CD14-positive monocyte (primary cell): Measurements from ENCODE around the gene SLC39A3. TPM values are rescaled to one million over a fixed set of nuclear protein-coding genes. Genes with fewer than 3 reads are reported as not detected.

Source experiments
- DNase-seq, 3 donors: peaks; one replicate each; pipeline ENCODE4 v3.0.0-alpha.2; 2011 to 2022
- H2AFZ ChIP-seq: 2 replicates; pipeline ENCODE4 v1.6.0; 2012; ENCODE audit warnings: mild to moderate bottlenecking, low read depth, low read length, inconsistent platforms; ENCODE audit not compliant: insufficient read depth, poor library complexity, severe bottlenecking
- H3K27ac ChIP-seq, 2 donors: 1 replicate in 1 of 2; 2 replicates in 1 of 2; pipeline ENCODE4 v1.5.1; 2012 to 2013; ENCODE audit warnings: low read length in 2 of 2, control low read depth in 1 of 2, inconsistent platforms in 1 of 2, low read depth in 1 of 2, mild to moderate bottlenecking in 1 of 2
- H3K27me3 ChIP-seq, 2 donors: one replicate each; pipeline versions ENCODE4 v1.6.0 to v1.6.1; 2011 to 2013; ENCODE audit warnings: low read length in 2 of 2; ENCODE audit not compliant: control insufficient read depth in 2 of 2, insufficient read depth in 2 of 2
- H3K36me3 ChIP-seq, 2 donors: replicated peaks in 1 of 2; 1 replicate in 1 of 2; 2 replicates in 1 of 2; pipeline versions ENCODE4 v1.5.1 to v1.6.1; 2012 to 2013; ENCODE audit warnings: low read length in 2 of 2, control low read depth in 1 of 2, inconsistent platforms in 1 of 2, mild to moderate bottlenecking in 1 of 2; ENCODE audit not compliant: insufficient read depth in 2 of 2, control insufficient read depth in 1 of 2
- H3K4me1 ChIP-seq, 2 donors: 1 replicate in 1 of 2; 2 replicates in 1 of 2; pipeline versions ENCODE4 v1.5.1 to v1.6.1; 2012 to 2013; ENCODE audit warnings: low read length in 2 of 2, control low read depth in 1 of 2, inconsistent platforms in 1 of 2, mild to moderate bottlenecking in 1 of 2, moderate library complexity in 1 of 2; ENCODE audit not compliant: insufficient read depth in 2 of 2, control insufficient read depth in 1 of 2
- H3K4me2 ChIP-seq: replicated peaks from 2 replicates; pipeline ENCODE3; 2012; ENCODE audit warnings: low read length, moderate library complexity, mild to moderate bottlenecking; ENCODE audit not compliant: poor library complexity, severe bottlenecking; ENCODE audit errors: extremely low read depth
- H3K4me3 ChIP-seq, 3 experiments: fragments of 200-600 bp in 1 of 3; sonication (generic) in 1 of 3; replicated peaks in 1 of 3; 1 replicate in 2 of 3; 2 replicates in 1 of 3; pipeline ENCODE4 v1.5.1; 2011 to 2013; ENCODE audit warnings: low read length in 3 of 3, mild to moderate bottlenecking in 3 of 3, control low read depth in 2 of 3, low read depth in 2 of 3, inconsistent platforms in 1 of 3, moderate library complexity in 1 of 3
- H3K79me2 ChIP-seq: 2 replicates; pipeline ENCODE4 v1.6.0; 2012; ENCODE audit warnings: mild to moderate bottlenecking, control low read depth, inconsistent platforms, low read length, moderate library complexity; ENCODE audit not compliant: insufficient read depth
- H3K9ac ChIP-seq: 2 replicates; pipeline ENCODE4 v1.6.0; 2017; ENCODE audit warnings: low read length, mild to moderate bottlenecking; ENCODE audit not compliant: insufficient read depth, poor library complexity, severe bottlenecking
- H3K9me3 ChIP-seq, 2 donors: replicated peaks in 1 of 2; 1 replicate in 1 of 2; 2 replicates in 1 of 2; pipeline versions ENCODE4 v1.5.1 to v1.6.1; 2012 to 2013; ENCODE audit warnings: low read length in 2 of 2, control low read depth in 1 of 2; ENCODE audit not compliant: control insufficient read depth in 1 of 2, insufficient read depth in 1 of 2
- H4K20me1 ChIP-seq: 2 replicates; pipeline ENCODE4 v1.6.0; 2012; ENCODE audit warnings: mild to moderate bottlenecking, low read length, control low read depth, moderate library complexity; ENCODE audit not compliant: insufficient read depth
- H3K27ac Mint-ChIP-seq, 7 donors: one replicate each; pipeline ENCODE4 v1.8.0; 2020; ENCODE audit warnings: mild to moderate bottlenecking in 7 of 7, mixed read lengths in 7 of 7, moderate library complexity in 6 of 7, inconsistent platforms in 2 of 7
- H3K27me3 Mint-ChIP-seq, 3 donors: one replicate each; pipeline ENCODE4 v1.8.0; 2021 to 2022; ENCODE audit warnings: low read depth in 3 of 3, mild to moderate bottlenecking in 3 of 3, mixed read lengths in 3 of 3, moderate library complexity in 3 of 3, inconsistent platforms in 1 of 3
- H3K36me3 Mint-ChIP-seq, 2 donors: one replicate each; pipeline ENCODE4 v1.8.0; 2020; ENCODE audit warnings: mixed read lengths in 2 of 2, inconsistent platforms in 1 of 2, mild to moderate bottlenecking in 1 of 2
- H3K4me1 Mint-ChIP-seq: one replicate; pipeline ENCODE4 v1.8.0; 2020; ENCODE audit warnings: mild to moderate bottlenecking, mixed read lengths
- H3K4me3 Mint-ChIP-seq, 2 donors: one replicate each; pipeline ENCODE4 v1.8.0; 2020; ENCODE audit warnings: mild to moderate bottlenecking in 2 of 2, mixed read lengths in 2 of 2, moderate library complexity in 1 of 2
- H3K9me3 Mint-ChIP-seq, 7 donors: one replicate each; pipeline ENCODE4 v1.8.0; 2020 to 2022; ENCODE audit warnings: mixed read lengths in 7 of 7, mild to moderate bottlenecking in 6 of 7, moderate library complexity in 6 of 7, inconsistent platforms in 2 of 7
- CTCF ChIP-seq: fragments of 200-600 bp; IDR thresholded peaks from one replicate; pipeline ENCODE4 v1.8.0; 2022; ENCODE audit warnings: antibody characterized with exemption, mild to moderate bottlenecking
- WGBS: methylation state at CpG from one replicate; pipeline ENCODE4 v1.1.5; 2013; ENCODE audit warnings: missing lambda C conversion rate; ENCODE audit not compliant: insufficient coverage; 5-methylcytosine and 5-hydroxymethylcytosine counted together
- intact Hi-C, 2 donors: fragments of 100-400 bp; cut with micrococcal nuclease; formaldehyde crosslinking; loops; one replicate each; pipeline versions ENCODE4 v1.15.0 to v1.15.1; 2023
- polyA plus RNA-seq, 3 donors: library from polyadenylated mRNA; depleted of rRNA in 1 of 3; unstranded in 2 of 3; stranded (reverse) in 1 of 3; fragments of 300-500 nt in 2 of 3; fragments of >200 nt in 1 of 3; fragmentation: Illumina TruSeq in 2 of 3; gene quantifications; 1 replicate in 2 of 3; 2 replicates in 1 of 3; pipeline ENCODE4 v1.2.3, GENCODE V29; 2012 to 2021

The SLC39A3 gene
- polyA plus RNA-seq, 3 donors = 14.2 to 39.5 (median 37.0) TPM

- Mint-ChIP-seq H3K27ac (peak overlapping the region in 1 of 7 donors; percentile 8), H3K4me3 (no peak overlapping the region), H3K27me3 (peaks cover 0 to 6% (median 0%) of the 10 kb centered on the region in 3 donors), H3K36me3 (no peaks in the 10 kb centered on the region), H3K9me3 (peaks cover 0 to 5% (median 0%) of the 10 kb centered on the region in 7 donors), H3K4me1 (peaks cover 28% of the 10 kb centered on the region)
- 93% methylated on average over 5 of the region's 12 CpGs for WGBS
- H3K4me2 ChIP-seq = no peak overlapping the region
- peaks cover 14 to 16% of the 10 kb centered on the region in 2 donors for H3K4me1 ChIP-seq
- H3K4me3 ChIP-seq = no peak overlapping the region
- no peak for TF ChIP-seq CTCF
- H3K27ac ChIP-seq = no peak overlapping the region
- H2AFZ ChIP-seq = no peak overlapping the region
- H3K36me3 ChIP-seq = no peaks in the 10 kb centered on the region
- no peaks in the 10 kb centered on the region for H4K20me1 ChIP-seq
- H3K9ac ChIP-seq = no peak overlapping the region
- no peaks in the 10 kb centered on the region for H3K9me3 ChIP-seq
- no peak for DNase-seq
- H3K27me3 ChIP-seq = no peaks in the 10 kb centered on the region
- H3K79me2 ChIP-seq = peaks cover 3% of the 10 kb centered on the region
- intact Hi-C loops = loop anchor here in 1 of 2 donors (5.0 kb wide), 1 partner anchor 36 kb away; no protein-coding TSS in a partner anchor
These were observed 46.2 kb downstream of the SLC39A3 start for GRCh38 chr19:2693492-2694160.

GRCh38 chr19:2691951-2692350, 47.9 kb downstream of the SLC39A3 start:
- Histone ChIP-seq H3K27ac (no peak overlapping the region), H2AFZ (no peak overlapping the region), H3K27me3 (no peaks in the 10 kb centered on the region), H3K79me2 (peaks cover 3% of the 10 kb centered on the region), H4K20me1 (no peaks in the 10 kb centered on the region), H3K4me2 (no peak overlapping the region), H3K4me3 (no peak overlapping the region), H3K4me1 (peaks cover 14 to 16% of the 10 kb centered on the region in 2 donors), H3K9ac (no peak overlapping the region), H3K36me3 (no peaks in the 10 kb centered on the region), H3K9me3 (no peaks in the 10 kb centered on the region)
- no peak overlapping the region for H3K4me3 Mint-ChIP-seq
- peaks cover 0 to 2% (median 2%) of the 10 kb centered on the region in 3 donors for H3K27me3 Mint-ChIP-seq
- H3K4me1 Mint-ChIP-seq = peaks cover 21% of the 10 kb centered on the region
- no peak overlapping the region for H3K27ac Mint-ChIP-seq
- H3K9me3 Mint-ChIP-seq = peaks cover 0 to 5% (median 0%) of the 10 kb centered on the region in 7 donors
- no peak for TF ChIP-seq CTCF
- WGBS = 90% methylated on average over 7 of the region's 9 CpGs
- intact Hi-C loops = loop anchor here in 1 of 2 donors (5.0 kb wide), 1 partner anchor 35 kb away; no protein-coding TSS in a partner anchor
- no peak for DNase-seq
- peaks cover 0 to 4% of the 10 kb centered on the region in 2 donors for H3K36me3 Mint-ChIP-seq
